Right lobe of liver (tissue), 6 donors: Measurements from ENCODE around the gene M6PR. TPM values are rescaled to one million over a fixed set of nuclear protein-coding genes. Genes with fewer than 3 reads are reported as not detected.
"Not testable (repeated sequence)": the region's sequence is repeated elsewhere in the genome, so short reads cannot be mapped to it uniquely, and the experiment has no call there.

Experiments used
- ATAC-seq, 4 donors: fragments of 200-7000 bp; cut with Tn5 transposase; one replicate each; pipeline ENCODE4 v1.9.1; 2020; ENCODE audit warnings: mild to moderate bottlenecking in 4 of 4, moderate library complexity in 4 of 4
- DNase-seq, 3 donors: peaks; one replicate each; pipeline ENCODE4 v3.0.0-alpha.2; 2020
- H3K27ac ChIP-seq, 3 donors: fragments of 200-600 bp; one replicate each; pipeline ENCODE4 v1.8.0; 2022
- H3K27me3 ChIP-seq, 2 donors: fragments of 200-600 bp; one replicate each; pipeline ENCODE4 v1.8.0; 2022
- H3K36me3 ChIP-seq, 4 donors: fragments of 200-600 bp; sonication (generic) in 1 of 4; one replicate each; pipeline versions ENCODE4 v1.5.1 to v1.8.0; 2017 to 2022; ENCODE audit warnings: control low read depth in 1 of 4
- H3K4me1 ChIP-seq, 4 donors: fragments of 200-600 bp; sonication (generic) in 1 of 4; one replicate each; pipeline versions ENCODE4 v1.5.1 to v1.8.0; 2017 to 2022; ENCODE audit warnings: control low read depth in 1 of 4
- H3K4me3 ChIP-seq, 3 donors: fragments of 200-600 bp; one replicate each; pipeline ENCODE4 v1.8.0; 2022
- H3K9me3 ChIP-seq, 4 donors: fragments of 200-600 bp; sonication (generic) in 1 of 4; one replicate each; pipeline versions ENCODE4 v1.5.1 to v1.8.0; 2017 to 2022; ENCODE audit warnings: control low read depth in 1 of 4
- CTCF ChIP-seq, 4 donors: fragments of 200-600 bp in 3 of 4; fragments of 450-650 bp in 1 of 4; IDR thresholded peaks; one replicate each; pipeline versions ENCODE4 v1.5.1 to v1.8.0; 2016 to 2022; ENCODE audit warnings: antibody characterized with exemption in 4 of 4, mild to moderate bottlenecking in 2 of 4
- POLR2A ChIP-seq: fragments of 450-650 bp; IDR thresholded peaks from one replicate; pipeline ENCODE4 v1.6.1; 2017; ENCODE audit warnings: antibody characterized with exemption, mild to moderate bottlenecking
- WGBS: methylation state at CpG from one replicate; pipeline ENCODE4 v1.1.6; 2018; ENCODE audit warnings: low coverage, low lambda C conversion rate; ENCODE audit not compliant: insufficient coverage; ENCODE audit errors: missing lambda C conversion rate; 5-methylcytosine and 5-hydroxymethylcytosine counted together
- intact Hi-C, 2 donors: fragments of 100-400 bp; cut with DNase I; formaldehyde crosslinking; loops; one replicate each; pipeline versions ENCODE4 v1.11.2 to v1.14.1; 2022
- total RNA-seq, 6 experiments: library from RNA; depleted of rRNA in 2 of 6; stranded (reverse); fragments of >200 nt in 2 of 6; fragmentation: NEBNext Ultra II Directional in 3 of 6; extraction: Animal tissue kit (Norgen Biotek cat#: 25700) in 3 of 6; gene quantifications; one replicate each; pipeline versions ENCODE4 v1.1.0 to v1.2.4, GENCODE V29; 2016 to 2023
- donor health status: DM: no; HTN: yes; CAD: no.
- donor health status: DM: no; HTN: no; CAD: no.
- donor health status: DM: no; HTN: no; CAD: no.
- donor health status: DM: no; HTN: yes; CAD: no.
- donor health status: DM: no; HTN: yes; CAD: no.

Gene M6PR
- total RNA-seq, 6 experiments from 2014 or later = 45.5 to 82.2 (median 69.1) TPM

GRCh38 chr12:8922544-8922943 lies 26.9 kb downstream of the M6PR start:
- intact Hi-C loops = no loop called here
- no peak overlapping the region for H3K27ac ChIP-seq
- H3K36me3 ChIP-seq = peaks cover 0 to 5% (median 0%) of the 10 kb centered on the region in 4 donors
- H3K27me3 ChIP-seq = no peaks in the 10 kb centered on the region
- no peak for DNase-seq
- no peak overlapping the region for H3K4me3 ChIP-seq
- TF ChIP-seq POLR2A (no peak), CTCF (IDR thresholded peaks at IDR 0.05) (no peak)
- no peaks in the 10 kb centered on the region for H3K9me3 ChIP-seq
- 100% methylated on average over 4 of the region's 5 CpGs for WGBS
- no peaks in the 10 kb centered on the region for H3K4me1 ChIP-seq
- no peak for ATAC-seq

GRCh38 chr12:8919643-8920042 lies 29.8 kb downstream of the M6PR start:
- H3K27me3 ChIP-seq, intact Hi-C loops, H3K36me3 ChIP-seq, H3K9me3 ChIP-seq, H3K4me1 ChIP-seq, H3K4me3 ChIP-seq, H3K27ac ChIP-seq, DNase-seq: not testable (repeated sequence)
- peak; percentile 60 to 64 (median 64) for ATAC-seq
- WGBS = 70% methylated on average over 2 of the region's 4 CpGs

GRCh38 chr12:8917751-8918150 lies 31.7 kb downstream of the M6PR start:
- WGBS = no CpG with 5 or more reads among the region's 1 CpG
- Histone ChIP-seq H3K4me1 (no peaks in the 10 kb centered on the region), H3K27ac (no peak overlapping the region)

GRCh38 chr12:8917031-8917430 lies 32.4 kb downstream of the M6PR start:
- intact Hi-C loops = no loop called here
- ATAC-seq = no peak
- TF ChIP-seq CTCF (IDR thresholded peaks at IDR 0.05) (no peak), POLR2A (no peak)
- Histone ChIP-seq H3K27me3 (no peaks in the 10 kb centered on the region), H3K9me3 (no peaks in the 10 kb centered on the region), H3K4me1 (no peaks in the 10 kb centered on the region), H3K27ac (no peak overlapping the region), H3K4me3 (no peak overlapping the region), H3K36me3 (no peaks in the 10 kb centered on the region)
- DNase-seq = no peak
- WGBS = 78% methylated on average over 3 of the region's 3 CpGs

More at GRCh38 chr12:8917751-8918150, 31.7 kb downstream of the M6PR start:
- H3K27me3 ChIP-seq = no peaks in the 10 kb centered on the region
- H3K4me3 ChIP-seq = no peak overlapping the region
- H3K9me3 ChIP-seq = no peaks in the 10 kb centered on the region
- ATAC-seq = no peak
- TF ChIP-seq CTCF (IDR thresholded peaks at IDR 0.05) = no peak
- TF ChIP-seq POLR2A = no peak
- DNase-seq = no peak
- intact Hi-C loops = no loop called here
- H3K36me3 ChIP-seq = peaks cover 0 to 2% (median 0%) of the 10 kb centered on the region in 4 donors

GRCh38 chr12:8916154-8916553 lies 33.3 kb downstream of the M6PR start:
- intact Hi-C loops = no loop called here
- no peak for ATAC-seq

More at GRCh38 chr12:8916154-8916553, 33.3 kb downstream of the M6PR start:
- Histone ChIP-seq H3K36me3 (no peaks in the 10 kb centered on the region), H3K27ac (no peak overlapping the region), H3K27me3 (no peaks in the 10 kb centered on the region), H3K9me3 (no peaks in the 10 kb centered on the region), H3K4me3 (no peak overlapping the region), H3K4me1 (no peaks in the 10 kb centered on the region)
- no peak for TF ChIP-seq CTCF (IDR thresholded peaks at IDR 0.05)
- TF ChIP-seq POLR2A = no peak
- no peak for DNase-seq
